Dermis blood vessel endothelial cell (primary cell): ENCODE results near the gene KLK10. TPM values are rescaled to one million over a fixed set of nuclear protein-coding genes. Genes with fewer than 3 reads are reported as not detected.
"Not testable (repeated sequence)": the region's sequence is repeated elsewhere in the genome, so short reads cannot be mapped to it uniquely, and the experiment has no call there.

Experiments
- DNase-seq: peaks from one replicate; pipeline ENCODE4 v3.0.0; 2010
- total RNA-seq: library from RNA; depleted of rRNA; stranded (reverse); fragments of >200 nt; gene quantifications from 2 replicates; pipeline ENCODE4 v1.2.3, GENCODE V29; 2014

Gene KLK10
- total RNA-seq, 1 donor from 2014 or later: 1.0 TPM

GRCh38 chr19:51001515-51001914 is 18.0 kb downstream of the KLK10 start, which contains the start of gene KLK8:
KLK8 (minus strand) TSS chr19:51001604; CDS start chr19:51001167, 437 bp downstream.
- no peak for DNase-seq

GRCh38 chr19:51000981-51001380 is 18.5 kb downstream of the KLK10 start:
- no peak for DNase-seq

- DNase-seq: no peak
Measured at GRCh38 chr19:51000426-51000825, 19.1 kb downstream of the KLK10 start.

- no peak for DNase-seq
Measured at GRCh38 chr19:50998686-50999085, 20.8 kb downstream of the KLK10 start.

GRCh38 chr19:50998061-50998460 is 21.4 kb downstream of the KLK10 start:
- DNase-seq: no peak

GRCh38 chr19:50994129-50994528 is 25.4 kb downstream of the KLK10 start:
- peak; percentile 8 for DNase-seq

- no peak for DNase-seq
Measured at GRCh38 chr19:50992666-50993035, 26.9 kb downstream of the KLK10 start.

- DNase-seq: not testable (repeated sequence)
Measured at GRCh38 chr19:50984416-50984815, 35.1 kb downstream of the KLK10 start.

GRCh38 chr19:50983625-50984292 is 35.8 kb downstream of the KLK10 start, which contains the start of gene KLK7:
KLK7 (minus strand) TSS chr19:50983917; CDS start chr19:50982399, 1,518 bp downstream.
- no peak for DNase-seq

- DNase-seq: no peak
Measured at GRCh38 chr19:50982186-50982585, 37.3 kb downstream of the KLK10 start.

- DNase-seq: no peak
Measured at GRCh38 chr19:50981587-50982146, 37.8 kb downstream of the KLK10 start.

- DNase-seq: no peak
Measured at GRCh38 chr19:50980208-50980607, 39.3 kb downstream of the KLK10 start.

- DNase-seq: no peak
Measured at GRCh38 chr19:50979758-50980157, 39.8 kb downstream of the KLK10 start.

- no peak for DNase-seq
Measured at GRCh38 chr19:50978772-50979390, 40.6 kb downstream of the KLK10 start.

GRCh38 chr19:50977626-50978025 is 41.9 kb downstream of the KLK10 start:
- no peak for DNase-seq

- no peak for DNase-seq
Measured at GRCh38 chr19:50975766-50976165, 43.7 kb downstream of the KLK10 start.

- no peak for DNase-seq
Measured at GRCh38 chr19:50974702-50975556, 44.6 kb downstream of the KLK10 start.

- DNase-seq: no peak
Measured at GRCh38 chr19:50972795-50973376, 46.6 kb downstream of the KLK10 start.

- not testable (repeated sequence) for DNase-seq
Measured at GRCh38 chr19:50969810-50970209, 49.7 kb downstream of the KLK10 start.

GRCh38 chr19:50969413-50969760 is 50.1 kb downstream of the KLK10 start, which contains the start of gene KLK6:
KLK6 (minus strand) TSS chr19:50969591; CDS start chr19:50968104, 1,487 bp downstream.
- DNase-seq: no peak

GRCh38 chr19:50968716-50969412 is 50.6 kb downstream of the KLK10 start:
- DNase-seq: no peak
